LNCaP clone FGC (cell line): ENCODE results near the gene RASGRF1.

ENCODE experiments used
- DNase-seq: peaks from one replicate; pipeline ENCODE4 v3.0.0-alpha.2; 2011; ENCODE audit warnings: low read depth
- H3K4me3 ChIP-seq: 2 replicates; pipeline ENCODE4 v1.5.1; 2011; ENCODE audit warnings: mild to moderate bottlenecking, low read depth, low read length, control low read depth
- TF ChIP-seq, protein P1 (sequence below): IDR thresholded peaks from 2 replicates; pipeline ENCODE4 v1.5.1; 2012; ENCODE audit warnings: mild to moderate bottlenecking; ENCODE audit not compliant: control insufficient read depth, insufficient read depth; ENCODE audit errors: extremely low read depth

Gene RASGRF1, protein sequence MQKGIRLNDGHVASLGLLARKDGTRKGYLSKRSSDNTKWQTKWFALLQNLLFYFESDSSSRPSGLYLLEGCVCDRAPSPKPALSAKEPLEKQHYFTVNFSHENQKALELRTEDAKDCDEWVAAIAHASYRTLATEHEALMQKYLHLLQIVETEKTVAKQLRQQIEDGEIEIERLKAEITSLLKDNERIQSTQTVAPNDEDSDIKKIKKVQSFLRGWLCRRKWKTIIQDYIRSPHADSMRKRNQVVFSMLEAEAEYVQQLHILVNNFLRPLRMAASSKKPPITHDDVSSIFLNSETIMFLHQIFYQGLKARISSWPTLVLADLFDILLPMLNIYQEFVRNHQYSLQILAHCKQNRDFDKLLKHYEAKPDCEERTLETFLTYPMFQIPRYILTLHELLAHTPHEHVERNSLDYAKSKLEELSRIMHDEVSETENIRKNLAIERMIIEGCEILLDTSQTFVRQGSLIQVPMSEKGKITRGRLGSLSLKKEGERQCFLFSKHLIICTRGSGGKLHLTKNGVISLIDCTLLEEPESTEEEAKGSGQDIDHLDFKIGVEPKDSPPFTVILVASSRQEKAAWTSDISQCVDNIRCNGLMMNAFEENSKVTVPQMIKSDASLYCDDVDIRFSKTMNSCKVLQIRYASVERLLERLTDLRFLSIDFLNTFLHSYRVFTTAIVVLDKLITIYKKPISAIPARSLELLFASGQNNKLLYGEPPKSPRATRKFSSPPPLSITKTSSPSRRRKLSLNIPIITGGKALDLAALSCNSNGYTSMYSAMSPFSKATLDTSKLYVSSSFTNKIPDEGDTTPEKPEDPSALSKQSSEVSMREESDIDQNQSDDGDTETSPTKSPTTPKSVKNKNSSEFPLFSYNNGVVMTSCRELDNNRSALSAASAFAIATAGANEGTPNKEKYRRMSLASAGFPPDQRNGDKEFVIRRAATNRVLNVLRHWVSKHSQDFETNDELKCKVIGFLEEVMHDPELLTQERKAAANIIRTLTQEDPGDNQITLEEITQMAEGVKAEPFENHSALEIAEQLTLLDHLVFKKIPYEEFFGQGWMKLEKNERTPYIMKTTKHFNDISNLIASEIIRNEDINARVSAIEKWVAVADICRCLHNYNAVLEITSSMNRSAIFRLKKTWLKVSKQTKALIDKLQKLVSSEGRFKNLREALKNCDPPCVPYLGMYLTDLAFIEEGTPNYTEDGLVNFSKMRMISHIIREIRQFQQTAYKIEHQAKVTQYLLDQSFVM (N-terminal part only)

DNA sequence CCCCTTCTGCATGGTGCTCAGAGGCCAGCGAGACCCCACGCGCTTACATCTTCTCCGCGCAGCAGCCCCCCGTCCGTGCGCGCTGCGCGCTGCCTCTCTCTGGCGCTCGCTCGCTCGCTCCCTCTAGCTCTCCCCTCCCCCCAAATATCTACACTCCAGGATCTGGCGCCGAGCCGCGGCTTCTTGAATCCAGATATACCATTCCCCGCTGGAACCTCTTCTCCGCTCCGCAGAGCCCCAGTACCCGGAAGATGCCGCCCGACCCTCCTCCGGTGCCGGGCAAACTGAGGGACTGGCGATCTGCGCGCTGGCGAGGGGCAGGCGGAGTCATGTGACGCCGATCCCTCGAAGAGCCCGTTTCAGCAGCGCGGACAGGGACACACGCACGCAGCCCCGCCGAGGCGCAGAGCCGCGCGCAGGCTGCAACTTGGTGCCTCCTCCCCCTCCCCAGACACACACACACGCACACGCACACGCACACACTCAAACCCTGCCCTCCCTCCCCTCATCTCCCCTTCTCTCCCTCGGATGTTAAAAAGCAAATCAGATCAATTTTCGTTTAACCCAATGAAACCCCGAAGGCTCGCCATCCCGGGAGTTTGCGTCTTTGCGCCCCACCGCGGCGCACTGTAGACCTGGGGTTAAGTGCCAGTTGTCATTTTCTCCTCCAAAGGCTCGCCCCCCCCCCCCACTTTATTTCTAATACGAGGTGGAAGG is at the start of gene RASGRF1:
RASGRF1 (minus strand) TSS at position 294 of the 717 bp plus-strand sequence; CDS start at position 12, 282 bp downstream.
- no peak for DNase-seq

DNA sequence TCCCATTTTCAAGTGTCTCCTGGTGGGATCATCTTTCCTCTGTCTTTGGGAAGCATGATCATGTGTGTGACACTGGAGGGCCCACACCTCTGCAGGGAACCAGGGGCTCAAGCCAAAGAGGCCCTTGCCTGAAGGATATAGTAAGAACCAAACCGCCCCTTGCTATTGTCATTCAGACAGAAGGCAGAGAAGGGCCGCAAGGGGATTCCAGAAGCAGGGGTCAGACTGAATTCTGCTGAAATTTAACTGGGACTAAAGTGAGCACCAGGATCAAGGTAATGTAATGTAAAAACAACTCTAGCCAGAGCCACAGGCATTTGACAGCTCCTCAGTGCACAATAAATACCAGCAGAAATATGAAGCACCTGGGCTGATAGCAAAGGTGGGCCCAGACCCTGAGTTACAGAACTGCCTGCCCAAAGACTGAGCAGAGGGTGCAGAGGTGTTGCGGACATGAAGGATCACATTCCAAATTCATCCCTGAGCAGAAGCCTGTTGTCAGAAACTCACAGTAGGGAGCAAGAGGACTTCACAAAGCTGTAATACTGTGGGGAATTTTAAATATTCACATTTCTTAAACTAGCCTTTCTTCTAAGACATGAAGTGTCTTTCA is 46.0 kb upstream of the RASGRF1 start:
- no peak for DNase-seq
- TF ChIP-seq, protein P1, sequence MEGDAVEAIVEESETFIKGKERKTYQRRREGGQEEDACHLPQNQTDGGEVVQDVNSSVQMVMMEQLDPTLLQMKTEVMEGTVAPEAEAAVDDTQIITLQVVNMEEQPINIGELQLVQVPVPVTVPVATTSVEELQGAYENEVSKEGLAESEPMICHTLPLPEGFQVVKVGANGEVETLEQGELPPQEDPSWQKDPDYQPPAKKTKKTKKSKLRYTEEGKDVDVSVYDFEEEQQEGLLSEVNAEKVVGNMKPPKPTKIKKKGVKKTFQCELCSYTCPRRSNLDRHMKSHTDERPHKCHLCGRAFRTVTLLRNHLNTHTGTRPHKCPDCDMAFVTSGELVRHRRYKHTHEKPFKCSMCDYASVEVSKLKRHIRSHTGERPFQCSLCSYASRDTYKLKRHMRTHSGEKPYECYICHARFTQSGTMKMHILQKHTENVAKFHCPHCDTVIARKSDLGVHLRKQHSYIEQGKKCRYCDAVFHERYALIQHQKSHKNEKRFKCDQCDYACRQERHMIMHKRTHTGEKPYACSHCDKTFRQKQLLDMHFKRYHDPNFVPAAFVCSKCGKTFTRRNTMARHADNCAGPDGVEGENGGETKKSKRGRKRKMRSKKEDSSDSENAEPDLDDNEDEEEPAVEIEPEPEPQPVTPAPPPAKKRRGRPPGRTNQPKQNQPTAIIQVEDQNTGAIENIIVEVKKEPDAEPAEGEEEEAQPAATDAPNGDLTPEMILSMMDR, result no peak
- no peak overlapping the region for H3K4me3 ChIP-seq

More for the DNA sequence above, at the start of gene RASGRF1:
- peak within 1 kb of the TSS; percentile 21; the same call in 1 of the 2 replicates for H3K4me3 ChIP-seq
- TF ChIP-seq, protein P1, result no peak

DNA sequence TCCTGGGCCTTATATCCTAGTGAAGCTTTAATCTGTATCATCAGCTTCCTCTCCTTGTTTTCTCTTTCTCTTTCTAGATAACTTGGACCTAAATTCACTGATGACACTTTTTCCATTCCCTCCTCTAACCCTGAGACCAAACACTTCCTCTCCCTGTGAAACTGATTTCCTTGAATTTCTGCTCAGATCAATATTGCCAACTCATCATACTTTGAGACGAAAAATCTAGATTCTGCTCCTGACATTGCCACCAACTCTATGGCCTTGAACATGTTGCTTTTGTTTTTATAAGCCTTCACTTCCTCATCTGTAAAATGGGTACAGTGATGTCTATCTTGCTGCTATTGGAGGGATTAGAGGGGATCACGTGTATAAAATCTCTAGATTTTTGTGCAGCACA is 42.7 kb upstream of the RASGRF1 start:
- TF ChIP-seq, protein P1, result no peak
- no peak overlapping the region for H3K4me3 ChIP-seq
- DNase-seq, result no peak

DNA sequence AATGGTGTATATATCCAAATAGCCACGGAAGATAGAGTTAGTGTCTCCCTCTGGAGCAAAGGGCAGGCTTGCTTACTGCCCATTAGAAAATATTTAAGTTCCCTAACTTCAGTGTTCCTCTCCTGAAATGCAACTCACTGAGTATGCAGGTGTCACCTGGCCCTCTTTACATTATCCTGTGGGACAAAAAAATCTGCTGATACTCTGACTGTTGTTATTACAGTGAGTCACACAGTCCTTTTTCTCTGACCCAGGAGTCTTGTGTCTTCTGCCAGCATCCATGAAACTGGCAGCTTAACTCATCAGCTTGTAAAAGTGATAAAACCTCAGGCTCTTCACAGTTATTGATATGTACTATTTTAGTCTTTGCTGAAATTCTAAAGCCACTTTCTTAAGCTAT is 42.2 kb upstream of the RASGRF1 start:
- no peak for DNase-seq
- no peak overlapping the region for H3K4me3 ChIP-seq
- TF ChIP-seq, protein P1, result no peak

DNA sequence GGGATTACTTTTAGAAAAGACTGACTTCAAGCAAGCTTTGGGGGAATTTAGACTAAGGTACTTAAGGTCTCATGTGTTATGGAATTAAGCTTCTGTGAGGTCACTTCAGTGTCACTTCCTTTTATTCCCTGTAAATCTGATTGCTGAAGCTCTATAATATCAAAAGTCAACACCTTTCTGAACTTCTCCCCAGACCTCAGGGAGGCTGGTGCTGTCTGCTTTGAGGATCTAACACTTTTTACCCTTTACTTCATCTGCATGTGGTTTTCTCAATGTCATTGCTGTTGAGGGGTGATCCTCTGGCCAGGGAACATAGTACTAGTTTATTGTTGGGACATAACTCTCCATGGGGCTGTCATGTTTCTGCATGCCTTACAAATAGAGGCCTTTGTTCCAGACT is 41.8 kb upstream of the RASGRF1 start:
- H3K4me3 ChIP-seq, result no peak overlapping the region
- TF ChIP-seq, protein P1, result no peak
- no peak for DNase-seq
